CD4-positive, alpha-beta T cell treated with Interleukin-4 for 4 hours (primary cell): ENCODE measurements around the gene ULK4.
A peak's percentile ranks its signal among the peaks of the same experiment; 100 is the strongest.
"Not testable (repeated sequence)": the region's sequence is repeated elsewhere in the genome, so short reads cannot be mapped to it uniquely, and the experiment has no call there.

Experiments used
- DNase-seq: peaks from one replicate; pipeline ENCODE4 v3.0.0-alpha.2; 2020

Gene ULK4

GRCh38 chr3:41961751-41962679 is at the start of gene ULK4:
Gene ULK4, minus strand, starts transcription at chr3:41962103. Its CDS starts 7,344 bp downstream, at chr3:41954759.
- DNase-seq: peak; percentile 98

- no peak for DNase-seq
Observed at GRCh38 chr3:42010530-42010929, 48.6 kb upstream of the ULK4 start.

- no peak for DNase-seq
Observed at GRCh38 chr3:42009456-42009855, 47.6 kb upstream of the ULK4 start.

- DNase-seq: no peak
Observed at GRCh38 chr3:42007785-42008184, 45.9 kb upstream of the ULK4 start.

GRCh38 chr3:42005401-42005800 is 43.5 kb upstream of the ULK4 start:
- no peak for DNase-seq

- no peak for DNase-seq
Observed at GRCh38 chr3:42002790-42003189, 40.9 kb upstream of the ULK4 start.

- no peak for DNase-seq
Observed at GRCh38 chr3:42001777-42002176, 39.9 kb upstream of the ULK4 start.

GRCh38 chr3:41999909-42000308 is 38.0 kb upstream of the ULK4 start:
- DNase-seq: no peak

- no peak for DNase-seq
Observed at GRCh38 chr3:41997702-41998550, 36.0 kb upstream of the ULK4 start.

GRCh38 chr3:41991437-41991836 is 29.5 kb upstream of the ULK4 start:
- no peak for DNase-seq

GRCh38 chr3:41989518-41989917 is 27.6 kb upstream of the ULK4 start:
- no peak for DNase-seq

- DNase-seq: no peak
Observed at GRCh38 chr3:41987627-41988026, 25.7 kb upstream of the ULK4 start.

GRCh38 chr3:41986561-41986960 is 24.7 kb upstream of the ULK4 start:
- DNase-seq: no peak

- DNase-seq: no peak
Observed at GRCh38 chr3:41985018-41985417, 23.1 kb upstream of the ULK4 start.

GRCh38 chr3:41983091-41983490 is 21.2 kb upstream of the ULK4 start:
- DNase-seq: not testable (repeated sequence)

GRCh38 chr3:41977401-41977800 is 15.5 kb upstream of the ULK4 start:
- DNase-seq: not testable (repeated sequence)

- DNase-seq: no peak
Observed at GRCh38 chr3:41975416-41976103, 13.7 kb upstream of the ULK4 start.

GRCh38 chr3:41974223-41974622 is 12.3 kb upstream of the ULK4 start:
- no peak for DNase-seq

- DNase-seq: no peak
Observed at GRCh38 chr3:41972802-41973201, 10.9 kb upstream of the ULK4 start.

GRCh38 chr3:41966206-41966605 is 4.3 kb upstream of the ULK4 start:
- no peak for DNase-seq

- DNase-seq: no peak
Observed at GRCh38 chr3:41963823-41964222, 1.9 kb upstream of the ULK4 start.

- peak; percentile 69 for DNase-seq
Observed at GRCh38 chr3:41960826-41961750, 815 bp downstream of the ULK4 start.
